BLaER1 (cell line): ENCODE results near the gene RPL27.
A peak's percentile ranks its signal among the peaks of the same experiment; 100 is the strongest.

Experiments
- H3K27ac ChIP-seq: shearing (Covaris generic); formaldehyde crosslinking; 2 replicates; pipeline ENCODE4 v1.8.1; 2022
- H3K27me3 ChIP-seq: shearing (Covaris generic); formaldehyde crosslinking; 2 replicates; pipeline ENCODE4 v1.8.1; 2022
- H3K36me3 ChIP-seq: shearing (Covaris generic); formaldehyde crosslinking; 2 replicates; pipeline ENCODE4 v1.8.1; 2022
- H3K4me1 ChIP-seq: shearing (Covaris generic); formaldehyde crosslinking; 2 replicates; pipeline ENCODE4 v1.8.1; 2022
- H3K4me2 ChIP-seq: shearing (Covaris generic); formaldehyde crosslinking; 2 replicates; pipeline ENCODE4 v1.8.1; 2022
- H3K4me3 ChIP-seq: shearing (Covaris generic); formaldehyde crosslinking; 2 replicates; pipeline ENCODE4 v1.8.1; 2022
- H3K9ac ChIP-seq: shearing (Covaris generic); formaldehyde crosslinking; 2 replicates; pipeline ENCODE4 v1.8.1; 2022
- H3K9me3 ChIP-seq: shearing (Covaris generic); formaldehyde crosslinking; 2 replicates; pipeline ENCODE4 v1.8.1; 2022
- H4K20me1 ChIP-seq: shearing (Covaris generic); formaldehyde crosslinking; 2 replicates; pipeline ENCODE4 v1.8.1; 2022
- Cebpa-rat ChIP-seq: shearing (Covaris generic); IDR thresholded peaks from 2 replicates; pipeline ENCODE4 v1.8.1; 2022

RPL27 gene

GRCh38 chr17:43028221-43028861, 30.1 kb downstream of the RPL27 start:
- Histone ChIP-seq H3K27me3 (no peaks in the 10 kb centered on the region), H3K4me1 (peaks cover 36% of the 10 kb centered on the region), H3K36me3 (no peaks in the 10 kb centered on the region), H3K27ac (no peak overlapping the region), H4K20me1 (no peaks in the 10 kb centered on the region), H3K4me2 (no peak overlapping the region), H3K9ac (no peak overlapping the region), H3K9me3 (no peaks in the 10 kb centered on the region), H3K4me3 (no peak overlapping the region)
- no peak for TF ChIP-seq Cebpa-rat

- no peak for TF ChIP-seq Cebpa-rat
- Histone ChIP-seq H3K4me1 (peaks cover 40% of the 10 kb centered on the region), H3K4me2 (no peak overlapping the region), H3K9ac (no peak overlapping the region), H3K4me3 (no peak overlapping the region), H3K27ac (no peak overlapping the region), H3K36me3 (no peaks in the 10 kb centered on the region), H4K20me1 (no peaks in the 10 kb centered on the region), H3K9me3 (no peaks in the 10 kb centered on the region), H3K27me3 (no peaks in the 10 kb centered on the region)
Observed at GRCh38 chr17:43030137-43030767, 32.0 kb downstream of the RPL27 start.

GRCh38 chr17:43031666-43032065, 33.4 kb downstream of the RPL27 start:
- H3K9ac ChIP-seq: no peak overlapping the region
- TF ChIP-seq Cebpa-rat: no peak
- peaks cover 26% of the 10 kb centered on the region for H3K4me1 ChIP-seq

DNA sequence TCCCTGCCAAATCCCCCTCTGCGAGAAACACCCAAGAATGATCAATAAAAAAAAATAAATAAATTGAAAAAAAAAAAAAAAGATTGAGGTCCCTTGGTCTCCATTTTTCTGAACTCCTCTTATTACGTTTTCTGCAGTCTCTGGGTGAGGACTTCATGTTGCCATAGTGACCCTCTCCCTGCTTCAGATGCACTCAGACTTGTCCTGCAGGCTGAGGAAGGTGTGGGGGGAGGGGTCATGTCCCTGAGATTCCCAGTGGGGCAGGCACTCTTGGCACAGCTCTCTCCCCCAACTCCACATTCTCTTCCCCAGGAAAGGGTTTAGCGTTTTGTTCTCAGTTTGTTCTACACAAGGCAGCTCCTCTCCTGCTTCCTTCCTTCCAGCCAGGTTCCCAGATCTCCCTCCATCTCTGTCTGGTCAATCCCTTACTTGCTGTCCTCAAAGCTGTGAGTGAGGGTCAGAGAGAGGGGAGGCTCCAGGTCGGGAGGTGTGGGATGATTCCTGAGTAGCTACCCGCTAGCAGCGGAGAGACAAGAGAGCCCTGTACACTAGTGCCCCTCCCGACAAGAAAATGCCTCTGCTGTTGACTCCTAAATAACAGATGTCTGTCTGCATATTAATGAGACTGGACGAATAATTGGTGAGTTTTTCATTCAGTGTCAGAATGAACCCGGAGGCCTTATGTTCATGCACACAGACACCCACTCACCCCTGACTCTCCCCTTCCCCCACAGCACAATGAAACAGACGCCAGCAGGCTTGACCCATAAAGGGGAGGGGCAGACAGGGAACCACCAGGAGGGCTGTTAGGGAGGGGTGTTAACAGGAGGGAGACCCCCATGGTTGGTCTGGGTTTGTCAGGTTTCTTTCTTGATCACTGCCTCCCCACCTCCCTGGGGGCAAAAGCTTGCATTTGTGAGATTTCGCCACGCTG, 36.0 kb downstream of the RPL27 start:
- Histone ChIP-seq H3K27me3 (no peaks in the 10 kb centered on the region), H3K4me3 (no peak overlapping the region), H3K9ac (peak overlapping the region; percentile 24; the same call in 1 of the 2 replicates), H3K36me3 (no peaks in the 10 kb centered on the region), H4K20me1 (no peaks in the 10 kb centered on the region), H3K27ac (no peak overlapping the region), H3K4me1 (peaks cover 22% of the 10 kb centered on the region), H3K4me2 (peak overlapping the region; percentile 33), H3K9me3 (no peaks in the 10 kb centered on the region)
- TF ChIP-seq Cebpa-rat: no peak

More at GRCh38 chr17:43031666-43032065, 33.4 kb downstream of the RPL27 start:
- Histone ChIP-seq H3K27me3 (no peaks in the 10 kb centered on the region), H3K4me2 (no peak overlapping the region), H3K36me3 (no peaks in the 10 kb centered on the region), H3K9me3 (no peaks in the 10 kb centered on the region), H4K20me1 (no peaks in the 10 kb centered on the region), H3K4me3 (no peak overlapping the region), H3K27ac (no peak overlapping the region)

- Histone ChIP-seq H3K9ac (0 out of 2 replicates have a peak overlapping the region, but pooled peaks have one; percentile 20), H3K27ac (no peak overlapping the region), H3K4me1 (peaks cover 22% of the 10 kb centered on the region), H3K36me3 (no peaks in the 10 kb centered on the region), H3K4me3 (no peak overlapping the region), H3K27me3 (no peaks in the 10 kb centered on the region), H3K9me3 (no peaks in the 10 kb centered on the region), H4K20me1 (no peaks in the 10 kb centered on the region), H3K4me2 (peak overlapping the region; percentile 33)
- TF ChIP-seq Cebpa-rat: no peak
Observed at GRCh38 chr17:43034894-43035293, 36.7 kb downstream of the RPL27 start.

- Histone ChIP-seq H3K4me2 (no peak overlapping the region), H3K4me3 (no peak overlapping the region), H3K36me3 (peaks cover 23% of the 10 kb centered on the region), H3K27ac (no peak overlapping the region), H3K4me1 (peaks cover 5% of the 10 kb centered on the region), H3K27me3 (no peaks in the 10 kb centered on the region), H4K20me1 (no peaks in the 10 kb centered on the region), H3K9ac (no peak overlapping the region), H3K9me3 (no peaks in the 10 kb centered on the region)
- no peak for TF ChIP-seq Cebpa-rat
Observed at GRCh38 chr17:43039646-43040045, 41.4 kb downstream of the RPL27 start.

DNA sequence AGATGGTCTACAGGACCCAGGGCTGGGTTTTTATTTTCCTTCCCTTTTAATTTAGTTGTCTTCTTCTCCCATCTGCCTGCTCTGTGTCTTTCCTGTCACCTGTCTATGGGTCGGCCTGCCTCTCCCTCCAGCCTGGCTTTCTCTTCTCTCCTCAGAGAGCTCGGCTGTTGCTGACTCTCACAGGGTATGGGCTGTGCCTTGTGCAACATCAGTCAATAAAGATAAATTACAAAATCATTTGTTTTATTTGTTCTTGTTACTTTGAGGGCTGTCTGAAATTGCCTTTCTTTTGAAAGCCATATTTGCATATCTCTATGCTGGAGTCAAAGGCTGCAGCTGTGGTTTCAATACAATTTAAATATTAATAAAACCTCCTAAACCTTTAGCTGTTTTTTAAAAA, 42.4 kb downstream of the RPL27 start:
- Histone ChIP-seq H4K20me1 (no peaks in the 10 kb centered on the region), H3K27ac (no peak overlapping the region), H3K9me3 (no peaks in the 10 kb centered on the region), H3K4me2 (no peak overlapping the region), H3K27me3 (no peaks in the 10 kb centered on the region), H3K9ac (no peak overlapping the region), H3K4me1 (no peaks in the 10 kb centered on the region), H3K4me3 (no peak overlapping the region), H3K36me3 (peaks cover 33% of the 10 kb centered on the region)
- TF ChIP-seq Cebpa-rat: no peak

GRCh38 chr17:43042025-43042628, 43.9 kb downstream of the RPL27 start:
- Histone ChIP-seq H3K4me3 (no peak overlapping the region), H3K27ac (no peak overlapping the region), H3K4me2 (no peak overlapping the region), H3K9ac (no peak overlapping the region), H3K4me1 (no peaks in the 10 kb centered on the region), H4K20me1 (no peaks in the 10 kb centered on the region), H3K27me3 (no peaks in the 10 kb centered on the region), H3K9me3 (no peaks in the 10 kb centered on the region), H3K36me3 (peaks cover 48% of the 10 kb centered on the region)
- no peak for TF ChIP-seq Cebpa-rat

- TF ChIP-seq Cebpa-rat: no peak
- Histone ChIP-seq H3K4me2 (no peak overlapping the region), H3K27me3 (no peaks in the 10 kb centered on the region), H3K9me3 (no peaks in the 10 kb centered on the region), H4K20me1 (no peaks in the 10 kb centered on the region), H3K27ac (no peak overlapping the region), H3K9ac (no peak overlapping the region), H3K36me3 (peaks cover 60% of the 10 kb centered on the region), H3K4me1 (no peaks in the 10 kb centered on the region), H3K4me3 (no peak overlapping the region)
Observed at GRCh38 chr17:43043307-43043706, 45.1 kb downstream of the RPL27 start.

GRCh38 chr17:43044024-43044423, 45.8 kb downstream of the RPL27 start:
- TF ChIP-seq Cebpa-rat: no peak
- no peak overlapping the region for H3K27ac ChIP-seq
- H3K36me3 ChIP-seq: peaks cover 67% of the 10 kb centered on the region
- H3K27me3 ChIP-seq: no peaks in the 10 kb centered on the region
- no peak overlapping the region for H3K4me3 ChIP-seq
- H4K20me1 ChIP-seq: no peaks in the 10 kb centered on the region
- H3K4me1 ChIP-seq: no peaks in the 10 kb centered on the region
- H3K4me2 ChIP-seq: no peak overlapping the region
- H3K9me3 ChIP-seq: no peaks in the 10 kb centered on the region
- H3K9ac ChIP-seq: no peak overlapping the region
